HG02885 (cell line): ENCODE results near the gene ALDH7A1.
A peak's percentile ranks its signal among the peaks of the same experiment; 100 is the strongest.
"Not testable (repeated sequence)": the region's sequence is repeated elsewhere in the genome, so short reads cannot be mapped to it uniquely, and the experiment has no call there.

ENCODE experiments used
- ATAC-seq: cut with Tn5 transposase; IDR thresholded peaks from one replicate; pipeline ENCODE4 v1.9.1; 2021; ENCODE audit warnings: mild to moderate bottlenecking; ENCODE audit not compliant: unreplicated experiment, poor library complexity

ALDH7A1 gene

GRCh38 chr5:126594748-126595485 is at the start of gene ALDH7A1:
TSS of gene ALDH7A1 (minus strand) at chr5:126595219. CDS start at chr5:126595198, 21 bp downstream.
- ATAC-seq, result peak; percentile 74

GRCh38 chr5:126641387-126641786 is 46.4 kb upstream of the ALDH7A1 start:
- peak; percentile 90 for ATAC-seq

GRCh38 chr5:126640866-126641265 is 45.8 kb upstream of the ALDH7A1 start:
- ATAC-seq, result peak; percentile 29

- ATAC-seq, result no peak
Measured at GRCh38 chr5:126636956-126637355, 41.9 kb upstream of the ALDH7A1 start.

- ATAC-seq, result no peak
Measured at GRCh38 chr5:126635585-126635984, 40.6 kb upstream of the ALDH7A1 start.

- no peak for ATAC-seq
Measured at GRCh38 chr5:126633552-126633951, 38.5 kb upstream of the ALDH7A1 start.

- ATAC-seq, result no peak
Measured at GRCh38 chr5:126631920-126632319, 36.9 kb upstream of the ALDH7A1 start.

- ATAC-seq, result no peak
Measured at GRCh38 chr5:126628102-126628501, 33.1 kb upstream of the ALDH7A1 start.

GRCh38 chr5:126624534-126624933 is 29.5 kb upstream of the ALDH7A1 start:
- no peak for ATAC-seq

GRCh38 chr5:126619781-126620180 is 24.8 kb upstream of the ALDH7A1 start:
- ATAC-seq, result no peak

- ATAC-seq, result not testable (repeated sequence)
Measured at GRCh38 chr5:126617603-126618002, 22.6 kb upstream of the ALDH7A1 start.

- peak; percentile 91 for ATAC-seq
Measured at GRCh38 chr5:126615286-126615685, 20.3 kb upstream of the ALDH7A1 start.

- no peak for ATAC-seq
Measured at GRCh38 chr5:126613941-126614592, 19.0 kb upstream of the ALDH7A1 start.

- no peak for ATAC-seq
Measured at GRCh38 chr5:126610616-126611015, 15.6 kb upstream of the ALDH7A1 start.

GRCh38 chr5:126610160-126610559 is 15.1 kb upstream of the ALDH7A1 start:
- ATAC-seq, result no peak

- no peak for ATAC-seq
Measured at GRCh38 chr5:126605525-126605924, 10.5 kb upstream of the ALDH7A1 start.

- no peak for ATAC-seq
Measured at GRCh38 chr5:126603402-126603991, 8.5 kb upstream of the ALDH7A1 start.

GRCh38 chr5:126600631-126601511 is 5.9 kb upstream of the ALDH7A1 start, which contains the start of gene PHAX:
TSS of gene PHAX (plus strand) at chr5:126600947. CDS start at chr5:126600963, 16 bp downstream.
- peak; percentile 94 for ATAC-seq

GRCh38 chr5:126599971-126600630 is 5.1 kb upstream of the ALDH7A1 start:
- not testable (repeated sequence) for ATAC-seq

- no peak for ATAC-seq
Measured at GRCh38 chr5:126599499-126599898, 4.5 kb upstream of the ALDH7A1 start.
